CD4-positive, alpha-beta T cell treated with Interleukin-6 for 4 hours (primary cell): ENCODE results near the gene SRRM2.

Experiments used
- DNase-seq: peaks from one replicate; pipeline ENCODE4 v3.0.0-alpha.2; 2020; ENCODE audit warnings: mixed read lengths

Gene SRRM2

DNA sequence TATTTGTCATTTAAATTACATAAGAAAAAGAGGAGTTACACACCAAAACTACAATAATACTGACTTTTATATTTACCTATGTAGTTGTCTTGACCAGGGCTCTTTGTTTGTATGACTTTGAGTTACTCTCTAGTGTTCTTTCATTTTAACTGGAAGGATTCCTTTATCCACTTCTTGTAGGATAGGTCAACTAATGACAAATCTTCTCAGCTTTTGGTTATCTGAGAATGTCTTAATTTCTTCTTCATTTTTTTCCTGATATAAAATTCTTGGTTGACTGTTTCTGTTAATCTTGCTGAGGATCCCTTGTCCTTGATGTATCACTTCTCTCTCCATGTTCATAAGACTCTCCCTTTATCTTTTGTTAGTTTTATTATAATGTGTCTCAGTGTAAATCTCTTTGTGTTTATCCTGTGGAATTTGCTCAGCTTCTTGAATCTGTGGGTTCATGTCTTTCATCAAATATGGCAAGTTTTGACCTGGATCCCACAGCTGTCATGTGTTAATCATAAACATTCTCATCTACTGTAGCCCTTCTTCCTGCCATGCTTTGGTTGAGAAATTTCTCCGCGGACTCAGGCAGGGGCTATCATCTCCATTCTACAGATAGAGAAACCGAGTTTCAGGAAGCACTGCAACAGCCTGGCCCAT is 51.2 kb downstream of the SRRM2 start:
- no peak for DNase-seq

DNA sequence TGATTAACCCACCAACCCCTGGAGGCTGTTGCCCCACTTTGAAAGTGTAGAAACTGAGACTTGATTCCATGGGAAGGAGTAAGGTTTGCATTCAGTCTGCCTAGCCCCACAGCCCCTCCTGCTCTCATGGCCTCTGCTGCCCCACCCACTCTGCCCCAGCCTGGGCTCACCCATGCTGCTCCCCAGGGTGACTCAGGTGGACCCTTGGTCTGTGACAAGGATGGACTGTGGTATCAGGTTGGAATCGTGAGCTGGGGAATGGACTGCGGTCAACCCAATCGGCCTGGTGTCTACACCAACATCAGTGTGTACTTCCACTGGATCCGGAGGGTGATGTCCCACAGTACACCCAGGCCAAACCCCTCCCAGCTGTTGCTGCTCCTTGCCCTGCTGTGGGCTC is 52.3 kb downstream of the SRRM2 start:
- no peak for DNase-seq

DNA sequence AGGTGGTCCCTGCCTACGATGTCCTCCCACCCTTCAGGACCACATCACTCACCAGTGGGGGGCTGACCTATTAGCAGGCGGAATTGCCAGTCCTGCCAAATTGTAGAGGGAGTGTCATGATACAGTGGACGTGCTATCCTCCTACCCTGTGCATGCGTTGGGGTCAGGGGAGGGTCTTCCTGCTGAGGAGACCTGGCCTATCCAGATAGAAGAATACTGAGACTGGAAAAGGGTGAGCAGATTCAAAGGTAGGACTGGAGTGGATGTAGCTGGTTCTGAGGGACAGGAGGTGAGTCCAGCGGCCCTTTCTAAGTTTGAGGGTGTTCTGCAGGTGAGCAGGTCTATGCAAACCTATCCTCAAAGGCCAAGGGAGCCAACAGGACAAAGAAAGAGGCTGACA is 53.8 kb downstream of the SRRM2 start:
- DNase-seq: no peak

DNA sequence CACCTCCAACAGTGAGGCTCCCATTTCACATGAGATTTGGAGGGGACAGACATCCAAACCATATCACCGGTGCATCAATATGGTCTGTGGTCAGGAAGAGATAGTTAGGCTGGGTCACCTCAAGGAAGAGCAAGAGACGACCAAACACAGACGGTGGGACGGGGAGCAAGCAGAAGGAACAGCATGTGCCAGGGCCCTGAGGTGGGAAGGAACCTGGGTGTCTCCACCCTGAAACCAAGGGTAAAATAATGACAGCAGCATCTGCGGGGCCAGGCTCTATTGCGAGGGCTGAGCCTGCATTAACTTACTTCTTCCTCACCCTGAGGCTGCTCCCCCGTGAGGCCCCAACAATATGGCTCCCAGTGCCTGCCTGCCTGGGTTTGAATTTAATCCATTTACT is 55.7 kb downstream of the SRRM2 start:
- no peak for DNase-seq

DNA sequence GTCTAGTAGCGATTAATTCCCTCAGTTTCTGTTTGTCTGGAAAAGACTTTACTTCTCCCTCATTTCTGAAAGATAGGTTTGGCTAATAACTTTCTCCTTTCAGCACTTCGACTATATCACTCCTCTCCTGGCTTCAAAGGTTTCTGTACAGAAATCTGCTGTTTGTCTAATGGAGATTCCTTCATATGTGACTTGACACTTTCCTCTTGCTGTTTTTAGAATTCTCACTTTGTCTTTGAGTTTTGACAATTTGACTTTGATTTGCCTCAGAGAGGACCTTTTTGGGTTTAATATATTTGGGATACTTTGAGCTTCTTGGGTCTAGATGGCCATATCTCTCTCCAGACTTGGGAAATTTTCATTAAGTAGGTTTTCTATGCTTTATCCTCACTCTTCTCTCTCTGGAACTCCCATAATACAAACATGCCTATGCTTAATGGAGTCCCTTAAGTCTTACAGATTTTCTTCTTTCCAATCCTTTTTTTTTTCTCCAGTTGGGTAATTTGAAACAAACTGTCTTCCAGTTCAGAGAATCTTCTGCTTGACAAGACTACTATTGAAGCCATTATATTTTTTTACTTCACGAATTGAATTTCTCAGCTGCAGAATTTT is 56.8 kb downstream of the SRRM2 start:
- no peak for DNase-seq

DNA sequence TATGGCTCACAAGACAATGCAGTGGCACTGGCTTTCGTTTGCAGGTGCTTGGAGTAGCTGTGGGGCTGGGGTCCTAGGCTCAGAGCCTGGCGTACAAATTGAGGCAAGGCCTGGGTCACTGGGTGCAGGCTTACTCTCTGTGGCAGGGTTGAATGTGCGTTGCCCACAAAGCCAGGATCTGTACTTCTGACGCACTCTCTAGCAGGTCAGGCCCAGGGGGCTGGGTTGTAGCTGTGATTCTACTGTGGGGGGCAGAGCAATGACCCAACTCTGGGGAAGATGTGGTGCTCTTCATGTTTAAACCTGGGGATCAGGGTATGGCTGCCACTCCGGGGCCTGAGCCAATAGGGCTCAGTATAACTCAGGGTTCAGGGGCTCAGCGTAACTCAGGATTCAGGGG is 58.2 kb downstream of the SRRM2 start:
- no peak for DNase-seq

DNA sequence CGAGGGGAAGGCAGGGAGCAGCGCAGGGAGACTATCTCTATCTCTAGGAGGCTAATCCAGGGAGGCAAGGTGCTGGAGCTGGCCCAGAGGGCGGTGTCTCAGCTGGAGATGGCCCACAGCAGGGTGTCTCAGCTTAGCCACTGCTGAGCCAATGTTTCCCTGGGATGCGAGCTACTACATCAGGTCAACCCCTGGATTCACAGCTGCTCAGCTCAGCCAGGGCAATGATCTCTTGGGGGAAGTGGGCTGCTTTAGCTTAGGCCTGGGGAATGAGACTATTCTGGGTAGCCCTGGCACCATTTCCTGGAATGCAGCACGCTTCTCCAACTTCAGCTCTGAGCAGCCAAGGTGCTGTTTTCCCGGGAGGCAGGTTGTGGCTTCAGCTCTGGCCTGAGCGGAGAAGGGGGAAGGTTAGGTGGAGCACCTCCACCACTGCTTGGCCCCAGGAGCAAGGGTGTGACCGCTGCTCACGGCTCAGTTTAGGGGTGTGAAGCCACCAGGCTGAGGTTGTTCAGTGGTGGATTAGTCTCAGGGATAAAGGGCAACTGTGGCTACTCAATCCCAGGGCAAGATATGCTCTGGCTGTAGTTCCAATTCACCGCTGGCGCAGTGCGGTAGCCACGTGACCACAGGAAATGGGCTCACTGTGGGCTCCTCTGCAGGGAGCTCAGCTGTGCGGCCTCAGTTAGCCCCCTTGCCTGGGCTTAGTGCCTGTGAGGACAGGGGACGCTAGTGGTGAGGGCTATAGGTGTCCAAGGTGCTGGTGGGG is 59.4 kb downstream of the SRRM2 start:
- DNase-seq: no peak

DNA sequence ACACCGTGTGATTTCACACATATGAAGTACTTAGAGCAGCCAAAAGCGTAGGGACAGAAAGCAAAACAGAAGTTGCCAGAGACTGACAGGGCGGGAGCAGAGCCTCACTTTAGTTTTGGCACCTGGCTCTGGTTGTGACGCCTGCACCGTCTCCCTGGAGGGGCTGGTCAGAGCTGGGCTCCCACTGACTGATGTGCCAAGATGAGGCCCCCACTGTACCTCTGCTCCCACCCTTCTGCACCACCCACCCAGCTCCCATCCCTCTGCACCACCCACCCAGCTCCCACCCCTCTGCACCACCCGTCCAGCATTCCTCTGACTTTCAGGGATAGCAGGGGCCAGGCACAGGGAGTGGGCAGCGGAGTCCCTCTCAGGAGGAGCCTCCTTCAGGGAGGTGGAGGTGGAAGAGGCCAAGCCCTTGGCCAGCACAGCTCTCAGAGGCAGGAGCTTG is 61.4 kb downstream of the SRRM2 start:
- DNase-seq: no peak

DNA sequence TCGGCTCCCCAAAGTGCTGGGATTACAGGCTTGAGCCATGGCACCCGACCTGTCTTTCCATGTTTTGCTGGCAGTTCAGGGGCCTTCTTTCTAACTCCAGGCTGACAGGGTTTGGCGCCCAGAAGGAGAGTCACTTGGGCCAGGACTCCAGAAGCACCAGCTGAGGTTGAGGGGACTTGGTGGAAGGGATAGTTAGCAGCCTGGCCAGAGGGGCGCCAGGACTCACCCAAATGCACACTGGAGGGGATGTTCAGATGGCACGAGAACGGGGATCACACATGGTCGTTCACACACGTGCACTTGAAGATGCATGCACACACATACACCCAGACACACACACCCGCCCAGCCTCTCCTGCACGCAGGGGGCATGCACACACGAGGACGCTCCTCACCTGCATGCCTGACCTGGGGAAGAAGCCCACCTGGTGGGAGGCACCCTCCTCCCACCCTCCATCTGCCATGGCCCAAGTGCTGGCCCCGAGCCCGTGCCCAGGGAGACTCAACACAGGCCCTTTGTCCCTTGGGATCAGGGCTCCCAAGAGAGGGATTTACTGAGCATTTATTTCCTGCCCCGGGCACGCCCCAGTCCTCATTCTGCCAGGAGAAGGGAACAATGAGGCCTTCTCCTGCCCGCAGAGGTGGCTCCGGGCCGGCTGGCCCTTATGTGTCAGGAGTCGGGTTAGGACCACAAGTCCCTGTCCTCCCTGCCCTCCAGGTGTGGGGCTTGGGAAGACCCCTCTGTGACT is 62.3 kb downstream of the SRRM2 start:
- DNase-seq: no peak

DNA sequence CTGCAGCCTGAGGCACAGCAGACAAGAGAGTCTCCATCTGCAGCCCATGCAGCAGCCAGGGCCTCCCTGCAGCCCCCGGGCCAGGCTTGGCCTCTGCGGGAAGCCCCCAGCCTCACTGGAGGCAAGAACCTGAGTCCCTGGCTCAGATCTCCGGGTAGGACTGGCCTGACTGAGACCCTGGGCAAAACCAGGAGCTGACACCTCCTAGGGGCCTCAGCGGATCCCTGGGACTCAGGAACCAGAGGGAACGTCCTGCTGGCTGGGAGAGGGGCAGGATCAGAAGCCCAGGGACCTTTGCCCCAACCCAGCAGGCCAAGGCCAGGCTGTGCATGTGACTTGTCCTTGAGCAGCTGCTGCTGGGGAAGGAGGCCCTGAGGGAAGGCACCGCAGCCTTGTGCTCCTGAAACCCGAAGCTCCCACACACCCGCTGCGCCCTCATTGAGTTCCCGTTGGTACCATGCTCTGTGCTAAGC is 62.9 kb downstream of the SRRM2 start:
- no peak for DNase-seq

DNA sequence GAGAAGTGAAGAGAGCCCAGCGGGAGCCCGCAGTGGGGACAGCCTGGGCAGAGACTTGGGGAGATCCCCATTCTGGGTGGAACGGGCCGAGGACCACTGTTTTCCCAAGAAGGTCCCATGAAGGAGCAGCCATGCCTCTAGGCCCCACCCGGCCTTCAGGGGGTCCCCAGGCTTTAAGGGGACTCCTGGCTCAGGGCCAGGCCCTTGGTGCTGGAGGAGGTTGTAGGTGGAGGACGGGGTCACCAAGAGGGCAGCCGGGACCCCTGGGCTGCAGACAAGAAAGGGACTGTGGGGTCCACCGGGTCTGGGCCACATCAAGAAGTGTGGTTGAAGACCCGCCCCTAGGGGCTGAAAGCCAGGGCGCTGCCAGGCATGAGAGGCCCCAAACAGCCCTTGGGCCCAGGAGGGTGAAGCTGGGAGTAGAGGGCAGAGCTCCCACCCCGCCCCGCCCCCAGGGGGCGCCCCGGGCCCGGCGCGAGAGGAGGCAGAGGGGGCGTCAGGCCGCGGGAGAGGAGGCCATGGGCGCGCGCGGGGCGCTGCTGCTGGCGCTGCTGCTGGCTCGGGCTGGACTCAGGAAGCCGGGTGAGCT is 64.4 kb downstream of the SRRM2 start, which contains the start of gene PRSS21:
Gene PRSS21, plus strand, starts transcription at position 487 of the 589 bp plus-strand sequence. Its CDS starts 32 bp downstream, at position 519.
- DNase-seq: peak; percentile 45

DNA sequence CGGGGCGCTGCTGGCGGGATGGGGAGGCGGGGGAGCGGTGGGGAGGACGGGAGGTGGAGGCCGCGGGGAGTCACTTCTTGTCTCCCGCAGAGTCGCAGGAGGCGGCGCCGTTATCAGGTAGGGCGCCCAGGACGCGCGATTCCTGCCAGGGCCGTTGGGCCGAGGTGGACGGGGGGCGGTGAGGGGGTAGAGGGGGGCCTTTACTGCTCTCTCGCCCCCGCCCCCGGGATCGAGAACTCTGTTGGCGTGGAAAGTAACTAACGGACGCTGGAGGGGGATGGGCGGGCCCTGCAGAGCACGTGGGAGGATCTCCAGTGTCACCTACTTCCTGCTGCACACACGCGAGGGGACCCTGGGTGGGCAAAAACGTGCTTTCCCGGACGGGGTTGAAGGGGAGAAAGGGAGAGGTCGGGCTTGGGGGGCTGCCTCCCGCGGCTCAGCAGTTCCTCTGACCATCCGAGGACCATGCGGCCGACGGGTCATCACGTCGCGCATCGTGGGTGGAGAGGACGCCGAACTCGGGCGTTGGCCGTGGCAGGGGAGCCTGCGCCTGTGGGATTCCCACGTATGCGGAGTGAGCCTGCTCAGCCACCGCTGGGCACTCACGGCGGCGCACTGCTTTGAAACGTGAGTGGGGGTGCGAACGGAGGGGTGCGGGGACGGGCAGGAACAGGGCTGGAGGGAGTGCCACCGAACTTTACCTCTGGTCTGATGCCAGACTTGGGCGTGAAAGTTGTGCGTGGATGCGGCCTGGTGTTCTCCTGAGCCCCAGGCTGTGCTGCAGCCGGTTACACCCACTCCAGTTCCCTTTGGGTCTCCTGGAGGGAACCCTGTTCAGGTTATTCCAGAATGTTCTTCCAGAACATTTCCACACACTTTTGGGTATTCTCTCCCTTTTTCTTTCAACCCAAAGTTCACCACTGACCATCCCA is 65.2 kb downstream of the SRRM2 start:
- DNase-seq: peak; percentile 26

DNA sequence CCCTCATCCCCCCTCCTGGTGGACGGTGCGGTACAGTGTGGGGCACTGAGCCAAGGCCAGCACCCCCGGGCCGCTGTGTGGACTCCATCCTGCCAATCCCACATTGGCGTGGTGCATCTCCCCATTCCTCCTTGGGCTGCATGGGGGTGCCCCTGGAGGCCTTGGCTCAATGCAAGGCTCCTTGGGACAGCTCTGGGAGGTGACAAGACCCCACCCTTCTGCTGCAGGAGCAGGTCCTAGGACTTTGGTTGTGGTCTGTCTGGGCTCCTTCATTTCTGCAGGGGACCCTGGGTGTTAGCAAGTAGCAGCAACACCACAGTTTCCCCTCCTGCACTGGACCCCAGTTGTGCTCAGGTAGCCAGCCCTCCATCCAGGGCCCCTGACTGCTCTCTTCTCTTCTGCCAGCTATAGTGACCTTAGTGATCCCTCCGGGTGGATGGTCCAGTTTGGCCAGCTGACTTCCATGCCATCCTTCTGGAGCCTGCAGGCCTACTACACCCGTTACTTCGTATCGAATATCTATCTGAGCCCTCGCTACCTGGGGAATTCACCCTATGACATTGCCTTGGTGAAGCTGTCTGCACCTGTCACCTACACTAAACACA is 65.9 kb downstream of the SRRM2 start:
- no peak for DNase-seq

DNA sequence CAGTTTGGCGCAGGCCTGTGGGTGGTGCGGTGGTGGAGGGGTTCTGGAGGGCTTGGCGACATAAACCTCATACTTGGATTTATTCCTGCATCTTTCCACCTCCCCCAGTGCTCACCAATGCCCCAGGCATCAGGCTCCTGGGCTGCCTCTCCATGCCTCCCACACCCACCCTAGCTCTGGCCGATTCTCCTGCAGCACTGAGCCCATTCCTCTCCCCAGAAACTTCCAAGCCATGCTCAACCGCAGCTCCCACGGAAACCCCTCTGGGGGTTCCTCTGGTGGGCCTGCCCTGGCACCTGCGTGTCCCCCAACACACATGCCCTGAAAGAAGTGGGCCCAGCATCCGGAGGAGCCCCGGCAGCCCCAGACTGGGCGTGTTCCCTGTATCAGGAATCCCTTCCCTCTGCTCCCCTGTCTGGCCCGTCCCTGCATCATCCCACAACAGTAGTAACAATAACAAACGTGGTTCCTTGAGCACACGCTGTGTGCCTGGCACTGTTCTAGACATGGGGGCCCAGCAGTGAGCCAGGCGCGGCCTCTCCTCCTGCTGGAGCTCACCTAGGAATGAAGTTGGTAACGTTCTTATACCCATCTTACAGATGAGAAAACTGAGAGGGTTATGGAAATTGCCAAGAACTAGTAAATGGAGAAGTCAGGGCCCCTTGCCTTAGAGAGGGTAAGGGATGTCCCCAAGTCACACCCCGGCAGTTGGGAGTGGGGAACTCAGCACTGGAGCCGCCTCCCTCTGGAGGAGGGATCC is 66.9 kb downstream of the SRRM2 start:
- no peak for DNase-seq

DNA sequence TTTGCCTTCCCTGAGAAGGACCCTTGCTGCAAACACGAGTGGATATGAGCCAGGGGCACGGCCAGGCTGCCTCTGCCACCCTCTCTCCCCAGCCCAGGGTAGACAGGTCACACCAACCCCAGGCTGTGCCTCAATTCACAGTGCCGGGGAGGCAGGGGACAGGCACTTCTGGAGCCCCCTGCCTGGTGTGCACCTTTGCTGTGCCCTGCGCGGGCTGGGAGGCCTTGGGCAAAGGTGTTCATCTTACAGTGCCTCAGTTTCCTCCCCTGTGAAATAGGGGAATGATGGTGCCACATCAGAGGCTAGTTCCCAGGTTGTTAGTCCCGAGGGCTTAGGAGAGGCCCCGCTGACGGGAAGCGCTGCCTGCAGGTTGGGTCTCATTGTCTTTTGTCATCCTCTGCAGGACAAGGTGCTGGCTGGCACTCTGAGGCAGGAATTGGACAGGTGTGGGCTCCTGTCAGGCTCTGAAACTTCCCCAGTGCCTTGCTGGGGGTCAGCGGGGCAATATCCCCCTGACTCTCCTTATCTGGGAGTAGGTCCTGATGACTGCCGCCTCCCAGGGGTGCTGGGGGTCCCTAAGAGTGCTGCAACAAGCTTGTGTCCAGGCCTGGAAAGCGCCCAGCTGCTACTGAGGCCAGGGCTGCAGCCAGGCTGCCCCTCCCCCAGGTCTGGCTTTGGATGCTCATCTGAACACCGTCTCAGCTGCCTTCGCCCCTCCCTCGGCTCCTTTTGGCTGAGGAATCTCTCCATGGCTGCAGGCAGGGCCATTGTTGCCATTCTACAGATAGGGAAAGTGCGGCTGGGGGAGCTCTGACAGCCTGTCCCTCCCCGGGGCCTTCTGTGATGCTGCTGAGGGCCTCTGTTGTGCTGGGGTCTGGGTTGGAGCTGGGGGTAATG is 67.7 kb downstream of the SRRM2 start:
- DNase-seq: no peak
